ENCODE data around the gene MAP2K7. TPM values are rescaled to one million over a fixed set of nuclear protein-coding genes. Genes with fewer than 3 reads are reported as not detected.

Gene MAP2K7
- total RNA-seq, 2 experiments from 2014 or later = 36.8 to 37.0 TPM

GRCh38 chr19:7942981-7943443, 39.3 kb downstream of the MAP2K7 start:
- DNase-seq = no peak
- Mint-ChIP-seq H3K9me3 (no peaks in the 10 kb centered on the region), H3K36me3 (ENCODE audit: low read depth) (peaks cover 20% of the 10 kb centered on the region), H3K4me3 (peak overlapping the region; percentile 97), H3K27me3 (no peaks in the 10 kb centered on the region), H3K4me1 (ENCODE audit: low read depth) (peaks cover 46% of the 10 kb centered on the region), H3K27ac (peak overlapping the region; percentile 98)
- TF ChIP-seq, protein P1, sequence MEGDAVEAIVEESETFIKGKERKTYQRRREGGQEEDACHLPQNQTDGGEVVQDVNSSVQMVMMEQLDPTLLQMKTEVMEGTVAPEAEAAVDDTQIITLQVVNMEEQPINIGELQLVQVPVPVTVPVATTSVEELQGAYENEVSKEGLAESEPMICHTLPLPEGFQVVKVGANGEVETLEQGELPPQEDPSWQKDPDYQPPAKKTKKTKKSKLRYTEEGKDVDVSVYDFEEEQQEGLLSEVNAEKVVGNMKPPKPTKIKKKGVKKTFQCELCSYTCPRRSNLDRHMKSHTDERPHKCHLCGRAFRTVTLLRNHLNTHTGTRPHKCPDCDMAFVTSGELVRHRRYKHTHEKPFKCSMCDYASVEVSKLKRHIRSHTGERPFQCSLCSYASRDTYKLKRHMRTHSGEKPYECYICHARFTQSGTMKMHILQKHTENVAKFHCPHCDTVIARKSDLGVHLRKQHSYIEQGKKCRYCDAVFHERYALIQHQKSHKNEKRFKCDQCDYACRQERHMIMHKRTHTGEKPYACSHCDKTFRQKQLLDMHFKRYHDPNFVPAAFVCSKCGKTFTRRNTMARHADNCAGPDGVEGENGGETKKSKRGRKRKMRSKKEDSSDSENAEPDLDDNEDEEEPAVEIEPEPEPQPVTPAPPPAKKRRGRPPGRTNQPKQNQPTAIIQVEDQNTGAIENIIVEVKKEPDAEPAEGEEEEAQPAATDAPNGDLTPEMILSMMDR (IDR thresholded peaks at IDR 0.05) = no peak
- ATAC-seq = peak; percentile 5
- intact Hi-C loops (cut with micrococcal nuclease) = loop anchor here (10.0 kb wide), 2 partner anchors 62 to 302 kb away; partner anchors contain the start of gene ELAVL1
- ChIA-PET CTCF (interaction anchor here (0.8 to 3.3 kb wide), 14 partner anchors 10 to 311 kb away, joined by 3 to 31 read pairs (median 4); partner anchors contain the start of genes MAP2K7 and SNAPC2), POLR2A (interaction anchor here (0.6 to 6.7 kb wide), 13 partner anchors 9 to 313 kb away, joined by 3 to 81 read pairs (median 5); partner anchors contain the start of genes CTXN1, ELAVL1, SNAPC2 and TGFBR3L)

DNA sequence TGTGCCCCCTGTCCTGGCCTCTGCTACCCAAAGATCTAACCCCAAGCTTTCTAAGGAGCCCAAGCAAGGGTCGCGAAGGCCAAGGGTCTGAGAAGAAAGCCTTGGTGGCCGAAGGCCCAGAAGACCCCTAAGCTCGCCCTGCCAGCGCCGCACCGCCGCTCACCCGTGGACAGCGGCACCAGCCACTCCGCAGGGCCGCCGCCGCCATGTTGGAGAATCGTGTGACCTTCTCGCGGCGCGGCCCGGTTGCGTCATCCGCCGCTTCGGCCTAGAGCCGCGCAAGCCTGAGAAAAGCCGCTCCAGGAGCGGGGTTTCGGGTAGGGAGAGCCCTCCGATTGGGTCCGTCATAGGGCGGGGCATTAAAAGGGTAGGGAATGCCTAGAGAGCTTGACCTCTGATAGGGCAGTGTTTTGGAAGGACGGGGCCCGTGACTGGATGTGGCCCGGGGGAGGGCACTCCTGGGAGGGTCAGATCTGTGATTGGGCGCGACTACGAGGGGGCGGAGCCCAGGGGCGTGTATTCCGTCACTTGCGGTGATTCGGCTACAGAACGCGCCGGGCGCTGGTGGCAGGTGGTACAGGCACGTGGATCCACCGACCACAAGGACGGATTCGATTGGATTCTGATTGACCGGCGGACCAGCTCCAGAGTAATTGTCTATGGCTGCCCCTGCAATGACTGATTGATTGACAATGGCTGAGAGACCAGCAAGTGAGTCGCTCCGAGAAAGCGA, 39.9 kb downstream of the MAP2K7 start, which contains the start of gene TIMM44:
TSS of gene TIMM44 (minus strand) at position 223 of the 733 bp plus-strand sequence. CDS start at position 208, 15 bp downstream.
- intact Hi-C loops (cut with micrococcal nuclease) = loop anchor here (10.0 kb wide), 2 partner anchors 61 to 301 kb away; partner anchors contain the start of gene ELAVL1
- H3K36me3 Mint-ChIP-seq (ENCODE audit: low read depth) = peaks cover 20% of the 10 kb centered on the region
- DNase-seq = peak; percentile 99
- ATAC-seq = peak; percentile 99
- peak within 1 kb of the TSS; percentile 97 for H3K4me3 Mint-ChIP-seq
- peaks cover 47% of the 10 kb centered on the region for H3K4me1 Mint-ChIP-seq (ENCODE audit: low read depth)
- no peaks in the 10 kb centered on the region for H3K9me3 Mint-ChIP-seq
- ChIA-PET CTCF (interaction anchor here (0.8 to 3.3 kb wide), 25 partner anchors 8 to 312 kb away, joined by 3 to 31 read pairs (median 4); partner anchors contain the start of genes ELAVL1, MAP2K7 and SNAPC2), POLR2A (interaction anchor here (0.6 to 6.7 kb wide), 20 partner anchors 8 to 544 kb away, joined by 3 to 81 read pairs (median 4); partner anchors contain the start of genes CTXN1, ELAVL1, SNAPC2 and TGFBR3L)
- peak within 1 kb of the TSS; percentile 98 for H3K27ac Mint-ChIP-seq
- H3K27me3 Mint-ChIP-seq = no peaks in the 10 kb centered on the region
- TF ChIP-seq, protein P1 (IDR thresholded peaks at IDR 0.05) = no peak

- ChIA-PET POLR2A (interaction anchor here (0.6 to 6.7 kb wide), 18 partner anchors 9 to 543 kb away, joined by 3 to 81 read pairs (median 4); partner anchors contain the start of genes CTXN1, ELAVL1 and SNAPC2), CTCF (interaction anchor here (0.8 to 3.3 kb wide), 27 partner anchors 9 to 311 kb away, joined by 3 to 31 read pairs (median 5); partner anchors contain the start of genes ELAVL1 and SNAPC2)
- peaks cover 16% of the 10 kb centered on the region for H3K36me3 Mint-ChIP-seq (ENCODE audit: low read depth)
- intact Hi-C loops (cut with micrococcal nuclease) = loop anchor here (10.0 kb wide), 2 partner anchors 61 to 301 kb away; partner anchors contain the start of gene ELAVL1
- no peaks in the 10 kb centered on the region for H3K27me3 Mint-ChIP-seq
- no peaks in the 10 kb centered on the region for H3K9me3 Mint-ChIP-seq
- peak; percentile 96 for DNase-seq
- peak overlapping the region; percentile 98 for H3K27ac Mint-ChIP-seq
- peak; percentile 48 for ATAC-seq
- H3K4me1 Mint-ChIP-seq (ENCODE audit: low read depth) = peaks cover 44% of the 10 kb centered on the region
- peak overlapping the region; percentile 97 for H3K4me3 Mint-ChIP-seq
- TF ChIP-seq, protein P1 (IDR thresholded peaks at IDR 0.05) = peak; percentile 92
Observed at GRCh38 chr19:7944177-7944761, 40.6 kb downstream of the MAP2K7 start.

- intact Hi-C loops (cut with micrococcal nuclease) = loop anchor here (10.0 kb wide), 2 partner anchors 57 to 297 kb away; partner anchors contain the start of gene ELAVL1
- TF ChIP-seq, protein P1 (IDR thresholded peaks at IDR 0.05) = no peak
- CTCF ChIA-PET = interaction anchor here (1.0 to 1.7 kb wide), 3 partner anchors 23 to 121 kb away, joined by 3 to 4 read pairs (median 4); no protein-coding TSS in a partner anchor
Observed at GRCh38 chr19:7947939-7948338, 44.3 kb downstream of the MAP2K7 start.

More at GRCh38 chr19:7947939-7948338, 44.3 kb downstream of the MAP2K7 start:
- H3K27ac Mint-ChIP-seq = no peak overlapping the region
- DNase-seq (no peak), ATAC-seq (no peak)
- H3K9me3 Mint-ChIP-seq = no peaks in the 10 kb centered on the region
- no peak overlapping the region for H3K4me3 Mint-ChIP-seq
- POLR2A ChIA-PET = no interaction called here
- H3K27me3 Mint-ChIP-seq = no peaks in the 10 kb centered on the region
- no peaks in the 10 kb centered on the region for H3K36me3 Mint-ChIP-seq (ENCODE audit: low read depth)
- H3K4me1 Mint-ChIP-seq (ENCODE audit: low read depth) = peaks cover 22% of the 10 kb centered on the region
